Measurements from ENCODE around the gene BABAM2. TPM values are rescaled to one million over a fixed set of nuclear protein-coding genes. Genes with fewer than 3 reads are reported as not detected.

The BABAM2 gene
- total and polyA plus RNA-seq, 8 donors: 27.1 to 49.2 (median 28.4) TPM

GRCh38 chr2:28095622-28096021 lies 205.1 kb downstream of the BABAM2 start:
- ATAC-seq: no peak
- intact Hi-C loops (cut with DNase I): no loop called here

GRCh38 chr2:28096421-28096820 lies 205.9 kb downstream of the BABAM2 start:
- Histone ChIP-seq H3K4me3 (no peak overlapping the region), H3K36me3 (no peaks in the 10 kb centered on the region), H3K27ac (no peak overlapping the region), H3K9me3 (no peaks in the 10 kb centered on the region), H3K27me3 (no peaks in the 10 kb centered on the region), H3K4me1 (no peaks in the 10 kb centered on the region)
- no peak for DNase-seq
- intact Hi-C loops (cut with DNase I): no loop called here
- ATAC-seq: no peak
- TF ChIP-seq CTCF (IDR thresholded peaks at IDR 0.05): no peak

More at GRCh38 chr2:28095622-28096021, 205.1 kb downstream of the BABAM2 start:
- TF ChIP-seq CTCF (IDR thresholded peaks at IDR 0.05): no peak
- no peak overlapping the region for H3K4me3 ChIP-seq
- H3K27ac ChIP-seq: no peak overlapping the region
- DNase-seq: no peak
- no peaks in the 10 kb centered on the region for H3K36me3 ChIP-seq
- no peaks in the 10 kb centered on the region for H3K27me3 ChIP-seq
- H3K4me1 ChIP-seq: no peaks in the 10 kb centered on the region
- no peaks in the 10 kb centered on the region for H3K9me3 ChIP-seq

GRCh38 chr2:28098501-28099225 lies 208.1 kb downstream of the BABAM2 start:
- Histone ChIP-seq H3K9me3 (no peaks in the 10 kb centered on the region), H3K4me1 (peaks cover 3 to 9% of the 10 kb centered on the region in 2 donors), H3K27me3 (no peaks in the 10 kb centered on the region), H3K36me3 (no peaks in the 10 kb centered on the region), H3K27ac (no peak overlapping the region), H3K4me3 (no peak overlapping the region)
- DNase-seq: no peak
- intact Hi-C loops (cut with DNase I): no loop called here
- no peak for ATAC-seq
- no peak for TF ChIP-seq CTCF (IDR thresholded peaks at IDR 0.05)

- no peak for DNase-seq
- TF ChIP-seq CTCF (IDR thresholded peaks at IDR 0.05): no peak
- Histone ChIP-seq H3K27ac (no peak overlapping the region), H3K4me3 (no peak overlapping the region), H3K27me3 (no peaks in the 10 kb centered on the region), H3K36me3 (no peaks in the 10 kb centered on the region), H3K4me1 (peaks cover 3 to 9% of the 10 kb centered on the region in 2 donors), H3K9me3 (no peaks in the 10 kb centered on the region)
- intact Hi-C loops (cut with DNase I): no loop called here
- no peak for ATAC-seq
Observed at GRCh38 chr2:28101123-28101522, 210.6 kb downstream of the BABAM2 start.

GRCh38 chr2:28101892-28102291 lies 211.4 kb downstream of the BABAM2 start:
- H3K27me3 ChIP-seq: no peaks in the 10 kb centered on the region
- H3K4me1 ChIP-seq: peaks cover 3 to 9% of the 10 kb centered on the region in 2 donors
- H3K27ac ChIP-seq: peak overlapping the region; percentile 40 to 55
- DNase-seq (no peak), ATAC-seq (no peak)
- no peaks in the 10 kb centered on the region for H3K36me3 ChIP-seq
- TF ChIP-seq CTCF (IDR thresholded peaks at IDR 0.05): no peak
- no peaks in the 10 kb centered on the region for H3K9me3 ChIP-seq
- no peak overlapping the region for H3K4me3 ChIP-seq
- intact Hi-C loops (cut with DNase I): no loop called here

Measured in left lung (tissue), 10 donors.